Measurements from ENCODE around the gene GLB1L3.

GLB1L3 gene

GRCh38 chr11:134330611-134331353, 54.6 kb downstream of the GLB1L3 start:
- in situ Hi-C loops (cut with HindIII; ENCODE audit: low sequenced_read_pairs): no loop called here
- no peak for TF ChIP-seq CTCF (IDR thresholded peaks at IDR 0.05; ENCODE audit: low read depth, low read length)
- H3K4me3 ChIP-seq (ENCODE audit: low read depth, low read length): no peak overlapping the region
- DNase-seq (ENCODE audit: low read depth, low spot score): no peak

GRCh38 chr11:134331354-134332188, 55.4 kb downstream of the GLB1L3 start, which contains the start of gene GLB1L2:
Gene GLB1L2 (plus strand): TSS chr11:134331988. CDS start chr11:134332062, 74 bp downstream.
- TF ChIP-seq CTCF (IDR thresholded peaks at IDR 0.05; ENCODE audit: low read depth, low read length): no peak
- in situ Hi-C loops (cut with HindIII; ENCODE audit: low sequenced_read_pairs): no loop called here
- peak within 1 kb of the TSS; percentile 31 for H3K4me3 ChIP-seq (ENCODE audit: low read depth, low read length)
- DNase-seq (ENCODE audit: low read depth, low spot score): no peak

- in situ Hi-C loops (cut with HindIII; ENCODE audit: low sequenced_read_pairs): no loop called here
- H3K4me3 ChIP-seq (ENCODE audit: low read depth, low read length): peak overlapping the region; percentile 25
- no peak for DNase-seq (ENCODE audit: low read depth, low spot score)
- TF ChIP-seq CTCF (IDR thresholded peaks at IDR 0.05; ENCODE audit: low read depth, low read length): no peak
These were observed 56.0 kb downstream of the GLB1L3 start for GRCh38 chr11:134332189-134332631.

GRCh38 chr11:134332782-134333181, 56.6 kb downstream of the GLB1L3 start:
- H3K4me3 ChIP-seq (ENCODE audit: low read depth, low read length): no peak overlapping the region

GRCh38 chr11:134333312-134333711, 57.1 kb downstream of the GLB1L3 start:
- in situ Hi-C loops (cut with HindIII; ENCODE audit: low sequenced_read_pairs): no loop called here
- H3K4me3 ChIP-seq (ENCODE audit: low read depth, low read length): no peak overlapping the region
- no peak for DNase-seq (ENCODE audit: low read depth, low spot score)
- TF ChIP-seq CTCF (IDR thresholded peaks at IDR 0.05; ENCODE audit: low read depth, low read length): no peak

More at GRCh38 chr11:134332782-134333181, 56.6 kb downstream of the GLB1L3 start:
- DNase-seq (ENCODE audit: low read depth, low spot score): no peak
- in situ Hi-C loops (cut with HindIII; ENCODE audit: low sequenced_read_pairs): no loop called here
- TF ChIP-seq CTCF (IDR thresholded peaks at IDR 0.05; ENCODE audit: low read depth, low read length): no peak

GRCh38 chr11:134333946-134334345, 57.8 kb downstream of the GLB1L3 start:
- no peak overlapping the region for H3K4me3 ChIP-seq (ENCODE audit: low read depth, low read length)
- in situ Hi-C loops (cut with HindIII; ENCODE audit: low sequenced_read_pairs): no loop called here
- no peak for DNase-seq (ENCODE audit: low read depth, low spot score)
- TF ChIP-seq CTCF (IDR thresholded peaks at IDR 0.05; ENCODE audit: low read depth, low read length): no peak

Measured in astrocyte of the spinal cord (primary cell).